Measurements from ENCODE around the gene FAM120C. TPM values are rescaled to one million over a fixed set of nuclear protein-coding genes. Genes with fewer than 3 reads are reported as not detected.

The FAM120C gene
- total and polyA plus RNA-seq, 4 donors: 1.1 to 14.1 (median 7.6) TPM

- H3K4me3 ChIP-seq (ENCODE audit: low read length in 2 of 2): no peak overlapping the region
- no peaks in the 10 kb centered on the region for H3K9me3 ChIP-seq (ENCODE audit: control insufficient read depth, low read length)
- no peaks in the 10 kb centered on the region for H3K27me3 ChIP-seq (ENCODE audit: control insufficient read depth in 1 of 2, insufficient read depth in 2 of 2, low read length in 1 of 2)
- intact Hi-C loops (cut with DNase I): no loop called here
- no peaks in the 10 kb centered on the region for H3K4me1 ChIP-seq (ENCODE audit: control insufficient read depth in 1 of 2, insufficient read depth in 2 of 2, low read length in 2 of 2)
- no peaks in the 10 kb centered on the region for H3K36me3 ChIP-seq (ENCODE audit: control insufficient read depth in 1 of 2, insufficient read depth in 2 of 2, low read length in 1 of 2)
- 64 to 66% methylated on average over 4 of the region's 4 CpGs for WGBS, 2 donors
- DNase-seq (no peak), ATAC-seq (ENCODE audit: low FRiP score) (no peak)
- no peak overlapping the region for H3K27ac ChIP-seq (ENCODE audit: low read depth in 1 of 2, low read length in 2 of 2)
Observed at GRCh38 chrX:54171527-54172250, 11.4 kb downstream of the FAM120C start.

GRCh38 chrX:54171091-54171490 lies 12.0 kb downstream of the FAM120C start:
- Histone ChIP-seq H3K36me3 (ENCODE audit: control insufficient read depth in 1 of 2, insufficient read depth in 2 of 2, low read length in 1 of 2) (no peaks in the 10 kb centered on the region), H3K4me3 (ENCODE audit: low read length in 2 of 2) (no peak overlapping the region), H3K9me3 (ENCODE audit: control insufficient read depth, low read length) (no peaks in the 10 kb centered on the region), H3K27me3 (ENCODE audit: control insufficient read depth in 1 of 2, insufficient read depth in 2 of 2, low read length in 1 of 2) (no peaks in the 10 kb centered on the region), H3K27ac (ENCODE audit: low read depth in 1 of 2, low read length in 2 of 2) (no peak overlapping the region), H3K4me1 (ENCODE audit: control insufficient read depth in 1 of 2, insufficient read depth in 2 of 2, low read length in 2 of 2) (no peaks in the 10 kb centered on the region)
- ATAC-seq (ENCODE audit: low FRiP score) (no peak), DNase-seq (no peak)
- intact Hi-C loops (cut with DNase I): no loop called here

GRCh38 chrX:54166915-54167314 lies 16.1 kb downstream of the FAM120C start:
- intact Hi-C loops (cut with DNase I): no loop called here
- WGBS, 2 donors: 37 to 43% methylated on average over 4 of the region's 4 CpGs

GRCh38 chrX:54157561-54157960 lies 25.5 kb downstream of the FAM120C start:
- intact Hi-C loops (cut with DNase I): no loop called here
- no peaks in the 10 kb centered on the region for H3K9me3 ChIP-seq (ENCODE audit: control insufficient read depth, low read length)
- no peaks in the 10 kb centered on the region for H3K27me3 ChIP-seq (ENCODE audit: control insufficient read depth in 1 of 2, insufficient read depth in 2 of 2, low read length in 1 of 2)
- H3K4me3 ChIP-seq (ENCODE audit: low read length in 2 of 2): no peak overlapping the region
- no peaks in the 10 kb centered on the region for H3K36me3 ChIP-seq (ENCODE audit: control insufficient read depth in 1 of 2, insufficient read depth in 2 of 2, low read length in 1 of 2)
- H3K27ac ChIP-seq (ENCODE audit: low read depth in 1 of 2, low read length in 2 of 2): no peak overlapping the region
- DNase-seq: no peak
- H3K4me1 ChIP-seq (ENCODE audit: control insufficient read depth in 1 of 2, insufficient read depth in 2 of 2, low read length in 2 of 2): no peaks in the 10 kb centered on the region
- no peak for ATAC-seq (ENCODE audit: low FRiP score)

More at GRCh38 chrX:54166915-54167314, 16.1 kb downstream of the FAM120C start:
- Histone ChIP-seq H3K4me1 (ENCODE audit: control insufficient read depth in 1 of 2, insufficient read depth in 2 of 2, low read length in 2 of 2) (no peaks in the 10 kb centered on the region), H3K4me3 (ENCODE audit: low read length in 2 of 2) (no peak overlapping the region), H3K27me3 (ENCODE audit: control insufficient read depth in 1 of 2, insufficient read depth in 2 of 2, low read length in 1 of 2) (no peaks in the 10 kb centered on the region), H3K9me3 (ENCODE audit: control insufficient read depth, low read length) (no peaks in the 10 kb centered on the region), H3K27ac (ENCODE audit: low read depth in 1 of 2, low read length in 2 of 2) (no peak overlapping the region), H3K36me3 (ENCODE audit: control insufficient read depth in 1 of 2, insufficient read depth in 2 of 2, low read length in 1 of 2) (no peaks in the 10 kb centered on the region)
- no peak for ATAC-seq (ENCODE audit: low FRiP score)
- DNase-seq: no peak

- DNase-seq (no peak), ATAC-seq (ENCODE audit: low FRiP score) (no peak)
- WGBS, 2 donors: 67 to 90% methylated on average over 2 of the region's 2 CpGs
Observed at GRCh38 chrX:54134269-54134668, 48.8 kb downstream of the FAM120C start.

GRCh38 chrX:54116391-54116790 lies 66.7 kb downstream of the FAM120C start:
- WGBS, 2 donors: 84 to 95% methylated on average over 7 of the region's 7 CpGs
- DNase-seq: no peak
- Histone ChIP-seq H3K4me3 (ENCODE audit: low read length in 2 of 2) (no peak overlapping the region), H3K36me3 (ENCODE audit: control insufficient read depth in 1 of 2, insufficient read depth in 2 of 2, low read length in 1 of 2) (no peaks in the 10 kb centered on the region), H3K27ac (ENCODE audit: low read depth in 1 of 2, low read length in 2 of 2) (no peak overlapping the region), H3K9me3 (ENCODE audit: control insufficient read depth, low read length) (no peaks in the 10 kb centered on the region), H3K27me3 (ENCODE audit: control insufficient read depth in 1 of 2, insufficient read depth in 2 of 2, low read length in 1 of 2) (no peaks in the 10 kb centered on the region), H3K4me1 (ENCODE audit: control insufficient read depth in 1 of 2, insufficient read depth in 2 of 2, low read length in 2 of 2) (no peaks in the 10 kb centered on the region)
- intact Hi-C loops (cut with DNase I): no loop called here
- ATAC-seq (ENCODE audit: low FRiP score): no peak

More at GRCh38 chrX:54134269-54134668, 48.8 kb downstream of the FAM120C start:
- Histone ChIP-seq H3K27me3 (ENCODE audit: control insufficient read depth in 1 of 2, insufficient read depth in 2 of 2, low read length in 1 of 2) (no peaks in the 10 kb centered on the region), H3K4me1 (ENCODE audit: control insufficient read depth in 1 of 2, insufficient read depth in 2 of 2, low read length in 2 of 2) (no peaks in the 10 kb centered on the region), H3K36me3 (ENCODE audit: control insufficient read depth in 1 of 2, insufficient read depth in 2 of 2, low read length in 1 of 2) (no peaks in the 10 kb centered on the region), H3K27ac (ENCODE audit: low read depth in 1 of 2, low read length in 2 of 2) (no peak overlapping the region), H3K9me3 (ENCODE audit: control insufficient read depth, low read length) (no peaks in the 10 kb centered on the region), H3K4me3 (ENCODE audit: low read length in 2 of 2) (no peak overlapping the region)
- intact Hi-C loops (cut with DNase I): no loop called here

GRCh38 chrX:54093571-54093970 lies 89.5 kb downstream of the FAM120C start:
- Histone ChIP-seq H3K27ac (ENCODE audit: low read depth in 1 of 2, low read length in 2 of 2) (peak overlapping the region in 1 of 2 donors; percentile 28), H3K36me3 (ENCODE audit: control insufficient read depth in 1 of 2, insufficient read depth in 2 of 2, low read length in 1 of 2) (no peaks in the 10 kb centered on the region), H3K27me3 (ENCODE audit: control insufficient read depth in 1 of 2, insufficient read depth in 2 of 2, low read length in 1 of 2) (no peaks in the 10 kb centered on the region), H3K4me3 (ENCODE audit: low read length in 2 of 2) (no peak overlapping the region), H3K9me3 (ENCODE audit: control insufficient read depth, low read length) (no peaks in the 10 kb centered on the region), H3K4me1 (ENCODE audit: control insufficient read depth in 1 of 2, insufficient read depth in 2 of 2, low read length in 2 of 2) (no peaks in the 10 kb centered on the region)
- 21 to 46% methylated on average over 2 of the region's 2 CpGs for WGBS, 2 donors
- intact Hi-C loops (cut with DNase I): no loop called here
- ATAC-seq (ENCODE audit: low FRiP score) (no peak), DNase-seq (no peak)

- no peaks in the 10 kb centered on the region for H3K36me3 ChIP-seq (ENCODE audit: control insufficient read depth in 1 of 2, insufficient read depth in 2 of 2, low read length in 1 of 2)
- H3K27me3 ChIP-seq (ENCODE audit: control insufficient read depth in 1 of 2, insufficient read depth in 2 of 2, low read length in 1 of 2): no peaks in the 10 kb centered on the region
- no peak for DNase-seq
- no peak for ATAC-seq (ENCODE audit: low FRiP score)
- WGBS, 2 donors: 11 to 41% methylated on average over 1 of the region's 1 CpG
- H3K4me3 ChIP-seq (ENCODE audit: low read length in 2 of 2): no peak overlapping the region
- no peaks in the 10 kb centered on the region for H3K9me3 ChIP-seq (ENCODE audit: control insufficient read depth, low read length)
- H3K4me1 ChIP-seq (ENCODE audit: control insufficient read depth in 1 of 2, insufficient read depth in 2 of 2, low read length in 2 of 2): no peaks in the 10 kb centered on the region
- intact Hi-C loops (cut with DNase I): no loop called here
- peak overlapping the region; percentile 28 to 36 for H3K27ac ChIP-seq (ENCODE audit: low read depth in 1 of 2, low read length in 2 of 2)
Observed at GRCh38 chrX:54093159-54093558, 89.9 kb downstream of the FAM120C start.

- Histone ChIP-seq H3K9me3 (ENCODE audit: control insufficient read depth, low read length) (no peaks in the 10 kb centered on the region), H3K4me3 (ENCODE audit: low read length in 2 of 2) (no peak overlapping the region), H3K36me3 (ENCODE audit: control insufficient read depth in 1 of 2, insufficient read depth in 2 of 2, low read length in 1 of 2) (no peaks in the 10 kb centered on the region), H3K27me3 (ENCODE audit: control insufficient read depth in 1 of 2, insufficient read depth in 2 of 2, low read length in 1 of 2) (no peaks in the 10 kb centered on the region), H3K27ac (ENCODE audit: low read depth in 1 of 2, low read length in 2 of 2) (no peak overlapping the region), H3K4me1 (ENCODE audit: control insufficient read depth in 1 of 2, insufficient read depth in 2 of 2, low read length in 2 of 2) (no peaks in the 10 kb centered on the region)
- WGBS, 2 donors: 85 to 99% methylated on average over 2 of the region's 2 CpGs
- intact Hi-C loops (cut with DNase I): no loop called here
- DNase-seq (no peak), ATAC-seq (ENCODE audit: low FRiP score) (no peak)
Observed at GRCh38 chrX:54090880-54091279, 92.2 kb downstream of the FAM120C start.
